Measurements from ENCODE around the gene APOBEC3B.
"Not testable (repeated sequence)": the region's sequence is repeated elsewhere in the genome, so short reads cannot be mapped to it uniquely, and the experiment has no call there.

Gene APOBEC3B

DNA sequence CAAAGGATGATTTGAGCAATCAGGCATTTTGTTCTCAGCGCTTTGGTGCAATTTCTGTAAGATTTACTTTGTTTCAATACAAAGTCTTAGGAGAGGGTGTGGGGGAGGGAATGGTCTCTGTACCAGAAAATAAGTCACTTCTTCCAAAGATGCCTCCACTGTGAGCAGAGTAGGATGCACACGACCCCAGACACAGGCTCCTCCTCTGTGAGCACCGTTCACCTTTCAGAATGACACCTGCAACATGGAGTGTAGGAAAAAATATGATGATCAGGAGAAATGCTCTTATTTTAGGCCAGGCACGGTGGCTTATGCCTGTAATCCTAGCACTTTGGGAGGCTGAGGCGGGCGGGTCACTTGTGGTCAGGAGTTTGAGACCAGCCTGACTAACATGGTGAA, 32.6 kb downstream of the APOBEC3B start:
- H3K27ac ChIP-seq (ENCODE audit: insufficient read depth, low read depth, low read length, poor library complexity, severe bottlenecking); H3K4me3 ChIP-seq (ENCODE audit: insufficient read depth, low read depth, low read length); H3K36me3 ChIP-seq (ENCODE audit: control insufficient read depth, insufficient read depth, low read length); H3K9me3 ChIP-seq (ENCODE audit: control insufficient read depth, low read length); H3K27me3 ChIP-seq (ENCODE audit: control insufficient read depth, insufficient read depth, low read length, poor library complexity, severe bottlenecking): not testable (repeated sequence)
- peaks cover 17% of the 10 kb centered on the region for H3K4me1 ChIP-seq (ENCODE audit: control insufficient read depth, insufficient read depth, low read length)
- WGBS, 2 experiments = 64 to 68% methylated on average over 6 of the region's 6 CpGs

DNA sequence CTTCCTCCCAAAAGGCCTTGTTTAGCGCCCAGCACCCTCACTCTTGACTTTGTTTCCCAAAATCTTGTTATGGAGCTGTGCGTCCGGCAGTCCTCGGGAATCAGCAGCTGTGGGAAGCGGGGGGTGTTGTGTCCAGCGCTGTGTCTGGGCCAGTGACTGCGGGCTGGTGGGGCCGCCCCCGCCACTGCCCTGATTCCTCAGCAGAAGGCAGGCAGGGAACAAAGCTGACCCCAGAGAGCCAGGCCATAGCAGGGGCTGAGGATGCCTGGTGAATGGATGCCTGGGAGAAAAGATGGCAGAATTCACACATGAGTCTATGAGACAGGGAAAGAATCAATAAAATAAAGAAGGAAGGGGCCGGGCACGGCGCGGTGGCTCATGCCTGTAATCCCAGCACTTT, 34.4 kb downstream of the APOBEC3B start:
- WGBS, 2 experiments = 94 to 96% methylated on average over 13 of the region's 13 CpGs
- Histone ChIP-seq H3K4me1 (ENCODE audit: control insufficient read depth, insufficient read depth, low read length) (peaks cover 17% of the 10 kb centered on the region), H3K36me3 (ENCODE audit: control insufficient read depth, insufficient read depth, low read length) (no peaks in the 10 kb centered on the region), H3K9me3 (ENCODE audit: control insufficient read depth, low read length) (no peaks in the 10 kb centered on the region), H3K27ac (ENCODE audit: insufficient read depth, low read depth, low read length, poor library complexity, severe bottlenecking) (no peak overlapping the region), H3K4me3 (ENCODE audit: insufficient read depth, low read depth, low read length) (no peak overlapping the region), H3K27me3 (ENCODE audit: control insufficient read depth, insufficient read depth, low read length, poor library complexity, severe bottlenecking) (no peaks in the 10 kb centered on the region)

DNA sequence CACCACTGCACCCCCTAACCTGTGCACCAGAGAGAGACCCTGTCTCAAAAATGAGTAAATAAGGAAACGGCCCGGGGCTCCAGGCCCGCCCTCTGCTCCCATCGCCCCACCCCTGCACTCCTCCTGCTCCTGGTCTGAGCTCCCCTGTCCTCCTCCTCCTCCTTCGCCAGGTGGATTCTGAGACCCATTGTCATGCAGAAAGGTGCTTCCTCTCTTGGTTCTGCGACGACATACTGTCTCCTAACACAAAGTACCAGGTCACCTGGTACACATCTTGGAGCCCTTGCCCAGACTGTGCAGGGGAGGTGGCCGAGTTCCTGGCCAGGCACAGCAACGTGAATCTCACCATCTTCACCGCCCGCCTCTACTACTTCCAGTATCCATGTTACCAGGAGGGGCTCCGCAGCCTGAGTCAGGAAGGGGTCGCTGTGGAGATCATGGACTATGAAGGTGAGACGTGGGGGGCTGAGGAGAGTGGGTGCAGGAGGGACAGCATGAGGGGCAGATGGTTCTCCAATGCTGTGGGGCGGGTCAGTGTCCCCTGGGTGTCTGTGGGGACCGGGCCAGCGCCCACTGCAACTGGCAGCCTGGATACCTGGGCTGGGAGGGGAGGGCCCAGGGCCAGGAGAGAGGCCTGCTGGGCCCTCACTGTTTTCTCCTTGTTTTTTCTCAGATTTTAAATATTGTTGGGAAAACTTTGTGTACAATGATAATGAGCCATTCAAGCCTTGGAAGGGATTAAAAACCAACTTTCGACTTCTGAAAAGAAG, 35.6 kb downstream of the APOBEC3B start:
- Histone ChIP-seq H3K9me3 (ENCODE audit: control insufficient read depth, low read length) (no peaks in the 10 kb centered on the region), H3K4me3 (ENCODE audit: insufficient read depth, low read depth, low read length) (no peak overlapping the region)
- WGBS, 2 experiments = 61 to 64% methylated on average over 18 of the region's 18 CpGs

DNA sequence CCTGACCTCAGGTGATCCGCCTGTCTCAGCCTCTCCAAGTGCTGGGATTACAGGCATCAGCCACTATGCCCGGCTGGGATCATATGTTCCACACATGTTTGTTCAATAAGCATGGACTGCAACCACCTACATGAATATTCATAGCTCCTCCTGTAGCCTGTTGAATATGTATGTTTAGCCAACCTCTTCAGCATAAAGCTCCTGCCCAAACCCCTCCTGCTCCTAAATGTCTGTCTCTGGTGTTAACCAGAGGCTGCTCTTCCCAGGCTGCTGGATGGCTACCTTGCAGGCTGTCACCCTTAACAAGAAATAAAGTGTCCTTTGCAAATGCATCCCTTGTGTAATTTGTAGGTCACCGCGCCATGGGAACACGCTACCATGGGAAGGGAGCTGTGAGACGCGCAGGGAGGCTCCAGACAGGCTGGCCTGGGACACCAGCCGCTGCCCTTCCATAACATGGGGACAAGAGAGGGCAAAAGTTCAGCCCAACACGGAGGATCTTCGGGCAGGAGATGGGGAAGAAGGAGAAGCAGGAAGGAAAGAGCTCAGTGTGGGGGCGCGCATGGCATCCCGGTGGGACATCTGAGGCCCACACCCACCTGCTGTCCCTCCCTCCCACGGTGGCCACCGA, 38.0 kb downstream of the APOBEC3B start:
- H3K4me1 ChIP-seq (ENCODE audit: control insufficient read depth, insufficient read depth, low read length); H3K27me3 ChIP-seq (ENCODE audit: control insufficient read depth, insufficient read depth, low read length, poor library complexity, severe bottlenecking); H3K4me3 ChIP-seq (ENCODE audit: insufficient read depth, low read depth, low read length); H3K9me3 ChIP-seq (ENCODE audit: control insufficient read depth, low read length); H3K36me3 ChIP-seq (ENCODE audit: control insufficient read depth, insufficient read depth, low read length); H3K27ac ChIP-seq (ENCODE audit: insufficient read depth, low read depth, low read length, poor library complexity, severe bottlenecking): not testable (repeated sequence)
- 40 to 43% methylated on average over 14 to 15 of the region's 15 CpGs for WGBS, 2 experiments

More for the DNA sequence above, 35.6 kb downstream of the APOBEC3B start:
- Histone ChIP-seq H3K4me1 (ENCODE audit: control insufficient read depth, insufficient read depth, low read length) (peaks cover 17% of the 10 kb centered on the region), H3K27me3 (ENCODE audit: control insufficient read depth, insufficient read depth, low read length, poor library complexity, severe bottlenecking) (no peaks in the 10 kb centered on the region), H3K27ac (ENCODE audit: insufficient read depth, low read depth, low read length, poor library complexity, severe bottlenecking) (no peak overlapping the region), H3K36me3 (ENCODE audit: control insufficient read depth, insufficient read depth, low read length) (no peaks in the 10 kb centered on the region)

DNA sequence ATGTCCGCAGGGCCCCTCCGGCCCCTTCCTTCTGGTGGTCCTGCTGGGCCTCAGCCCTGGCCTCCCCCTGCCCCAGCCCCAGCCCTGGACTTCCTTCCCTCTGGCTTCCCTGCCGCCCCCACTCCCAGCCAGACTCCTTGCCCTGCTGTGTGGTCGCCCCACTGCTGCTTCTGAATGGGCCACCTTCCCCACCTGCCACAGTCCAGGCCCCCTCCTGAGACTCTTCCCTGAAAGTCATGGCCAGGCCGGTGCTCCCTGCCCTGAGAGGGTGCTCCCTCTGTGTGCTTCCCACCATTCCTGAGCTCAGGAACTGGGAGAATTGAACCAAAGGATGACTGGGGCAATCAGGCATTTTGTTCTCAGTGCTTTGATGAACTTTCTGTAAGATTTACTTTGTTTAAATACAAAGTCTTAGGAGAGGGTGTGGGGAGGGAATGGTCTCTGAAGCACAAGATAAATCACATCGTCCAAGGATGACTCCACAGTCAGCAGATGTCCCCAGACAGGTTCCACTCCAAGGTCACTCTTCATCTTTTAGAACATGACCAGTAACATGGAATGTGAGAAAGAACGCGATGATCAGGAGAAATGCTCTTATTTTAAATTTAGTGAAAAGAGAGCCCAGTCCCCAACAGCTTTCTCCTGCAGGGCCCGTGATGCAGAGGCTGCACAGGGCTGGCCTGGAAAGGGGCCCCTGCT, 39.6 kb downstream of the APOBEC3B start:
- Histone ChIP-seq H3K27me3 (ENCODE audit: control insufficient read depth, insufficient read depth, low read length, poor library complexity, severe bottlenecking) (no peaks in the 10 kb centered on the region), H3K9me3 (ENCODE audit: control insufficient read depth, low read length) (no peaks in the 10 kb centered on the region), H3K4me1 (ENCODE audit: control insufficient read depth, insufficient read depth, low read length) (no peaks in the 10 kb centered on the region), H3K27ac (ENCODE audit: insufficient read depth, low read depth, low read length, poor library complexity, severe bottlenecking) (no peak overlapping the region), H3K4me3 (ENCODE audit: insufficient read depth, low read depth, low read length) (no peak overlapping the region), H3K36me3 (ENCODE audit: control insufficient read depth, insufficient read depth, low read length) (no peaks in the 10 kb centered on the region)
- WGBS, 2 experiments = 85 to 87% methylated on average over 9 of the region's 9 CpGs

DNA sequence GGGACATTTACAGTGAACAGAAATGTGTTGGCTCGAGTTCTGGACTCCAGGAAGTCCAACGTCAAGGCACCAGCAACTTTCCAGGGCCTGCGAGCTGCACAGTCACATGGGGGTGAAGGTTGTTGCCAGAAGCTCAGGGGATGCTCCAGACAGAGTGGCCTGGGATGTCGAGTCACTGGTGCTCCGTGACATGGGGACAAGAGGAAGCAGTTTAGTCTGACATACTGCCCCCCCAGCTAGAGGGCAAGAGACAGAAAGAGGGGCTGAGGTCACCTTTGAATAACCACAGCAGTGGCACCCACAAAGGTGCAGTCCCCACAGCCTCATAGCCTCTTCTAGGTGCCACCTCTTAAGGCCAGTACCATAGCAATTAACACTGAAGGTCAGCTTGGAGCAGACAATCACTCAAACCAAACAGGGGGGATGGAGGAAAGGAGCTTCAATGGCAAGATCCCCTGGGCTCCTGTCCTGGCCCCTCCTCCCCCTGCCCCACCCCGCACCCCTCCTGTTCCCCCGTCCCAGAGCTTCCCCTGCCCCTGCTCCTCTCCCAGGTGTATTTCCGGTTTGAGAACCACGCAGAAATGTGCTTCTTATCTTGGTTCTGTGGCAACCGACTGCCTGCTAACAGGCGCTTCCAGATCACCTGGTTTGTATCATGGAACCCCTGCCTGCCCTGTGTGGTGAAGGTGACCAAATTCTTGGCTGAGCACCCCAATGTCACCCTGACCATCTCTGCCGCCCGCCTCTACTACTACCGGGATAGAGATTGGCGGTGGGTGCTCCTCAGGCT, 42.6 kb downstream of the APOBEC3B start:
- no peaks in the 10 kb centered on the region for H3K9me3 ChIP-seq (ENCODE audit: control insufficient read depth, low read length)
- no peaks in the 10 kb centered on the region for H3K36me3 ChIP-seq (ENCODE audit: control insufficient read depth, insufficient read depth, low read length)
- no peaks in the 10 kb centered on the region for H3K4me1 ChIP-seq (ENCODE audit: control insufficient read depth, insufficient read depth, low read length)
- 93 to 94% methylated on average over 14 to 15 of the region's 15 CpGs for WGBS, 2 experiments
- H3K27ac ChIP-seq (ENCODE audit: insufficient read depth, low read depth, low read length, poor library complexity, severe bottlenecking) = no peak overlapping the region
- no peak overlapping the region for H3K4me3 ChIP-seq (ENCODE audit: insufficient read depth, low read depth, low read length)
- H3K27me3 ChIP-seq (ENCODE audit: control insufficient read depth, insufficient read depth, low read length, poor library complexity, severe bottlenecking) = no peaks in the 10 kb centered on the region

DNA sequence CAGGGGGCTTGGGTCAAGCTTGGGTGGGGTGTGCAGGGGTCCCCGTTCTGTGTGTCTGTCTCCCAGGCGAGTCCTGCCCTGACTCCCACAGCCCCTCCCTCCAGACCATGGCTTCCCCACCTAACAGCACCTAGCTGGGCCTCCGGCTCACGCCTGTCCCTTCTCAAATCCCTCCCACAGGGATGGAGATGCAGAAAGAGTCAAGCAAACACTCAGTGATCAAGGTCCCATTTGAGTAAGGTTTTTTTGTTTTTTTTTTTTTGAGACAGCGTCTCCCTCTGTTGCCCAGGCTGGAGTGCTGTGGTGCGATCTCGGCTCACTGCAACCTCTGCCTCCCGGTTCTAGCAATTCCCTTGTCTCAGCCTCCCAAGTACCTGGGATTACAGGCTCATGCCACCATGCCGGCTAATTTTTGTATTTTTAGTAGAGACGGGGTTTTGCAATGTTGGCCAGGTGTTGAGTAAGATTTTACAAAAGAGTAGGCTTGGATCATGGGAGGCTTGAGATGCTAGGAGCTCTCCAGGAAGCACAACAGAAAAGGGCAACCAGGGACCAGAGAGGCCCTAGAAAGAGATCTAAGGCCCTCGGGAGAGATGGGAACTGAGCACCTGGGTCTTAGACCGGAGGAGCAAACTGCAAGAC, 44.5 kb downstream of the APOBEC3B start:
- 90% methylated on average over 12 of the region's 12 CpGs for WGBS, 2 experiments
- Histone ChIP-seq H3K9me3 (ENCODE audit: control insufficient read depth, low read length) (no peaks in the 10 kb centered on the region), H3K4me3 (ENCODE audit: insufficient read depth, low read depth, low read length) (no peak overlapping the region), H3K4me1 (ENCODE audit: control insufficient read depth, insufficient read depth, low read length) (no peaks in the 10 kb centered on the region), H3K36me3 (ENCODE audit: control insufficient read depth, insufficient read depth, low read length) (no peaks in the 10 kb centered on the region), H3K27me3 (ENCODE audit: control insufficient read depth, insufficient read depth, low read length, poor library complexity, severe bottlenecking) (no peaks in the 10 kb centered on the region), H3K27ac (ENCODE audit: insufficient read depth, low read depth, low read length, poor library complexity, severe bottlenecking) (no peak overlapping the region)

DNA sequence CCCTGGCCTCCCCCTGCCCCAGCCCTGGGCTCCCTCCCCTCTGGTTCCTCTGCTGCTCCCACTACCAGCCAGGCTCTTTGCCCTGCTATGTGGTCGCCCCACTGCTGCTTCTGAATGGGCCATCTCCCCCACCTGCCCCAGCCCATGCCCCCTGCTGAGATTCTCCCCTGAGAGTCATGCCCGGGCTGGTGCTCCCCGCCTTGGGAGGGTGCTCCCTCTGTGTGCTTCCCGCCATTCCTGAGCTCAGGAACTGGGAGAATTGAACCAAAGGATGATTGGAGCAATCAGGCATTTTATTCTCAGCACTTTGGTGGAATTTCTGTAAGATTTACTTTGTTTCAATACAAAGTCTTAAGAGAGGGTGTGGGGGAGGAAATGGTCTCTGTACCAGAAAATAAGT, 45.6 kb downstream of the APOBEC3B start:
- Histone ChIP-seq H3K27ac (ENCODE audit: insufficient read depth, low read depth, low read length, poor library complexity, severe bottlenecking) (no peak overlapping the region), H3K27me3 (ENCODE audit: control insufficient read depth, insufficient read depth, low read length, poor library complexity, severe bottlenecking) (no peaks in the 10 kb centered on the region), H3K9me3 (ENCODE audit: control insufficient read depth, low read length) (no peaks in the 10 kb centered on the region), H3K4me1 (ENCODE audit: control insufficient read depth, insufficient read depth, low read length) (no peaks in the 10 kb centered on the region), H3K36me3 (ENCODE audit: control insufficient read depth, insufficient read depth, low read length) (no peaks in the 10 kb centered on the region), H3K4me3 (ENCODE audit: insufficient read depth, low read depth, low read length) (no peak overlapping the region)
- WGBS, 2 experiments = 85 to 87% methylated on average over 4 of the region's 4 CpGs

DNA sequence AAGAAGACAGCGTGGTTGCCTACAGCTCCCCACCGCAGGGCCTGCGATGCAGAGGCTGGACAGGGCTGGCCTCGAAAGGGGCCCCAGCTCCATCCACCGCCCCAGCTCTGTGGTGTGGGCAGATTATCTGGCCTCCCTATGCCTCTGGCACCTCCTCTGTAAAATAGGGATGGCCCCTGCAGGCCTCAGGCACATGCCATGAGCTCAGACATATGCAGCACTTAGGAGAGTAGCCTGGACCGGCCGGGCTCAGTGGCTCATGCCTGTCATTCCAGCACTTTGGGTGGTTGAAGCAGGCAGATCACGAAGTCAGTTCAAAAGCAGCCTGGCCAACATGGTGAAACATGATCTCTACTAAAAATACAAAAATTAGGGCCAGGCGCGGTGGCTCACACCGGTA, 46.1 kb downstream of the APOBEC3B start:
- Histone ChIP-seq H3K27ac (ENCODE audit: insufficient read depth, low read depth, low read length, poor library complexity, severe bottlenecking) (no peak overlapping the region), H3K4me3 (ENCODE audit: insufficient read depth, low read depth, low read length) (no peak overlapping the region), H3K9me3 (ENCODE audit: control insufficient read depth, low read length) (no peaks in the 10 kb centered on the region), H3K36me3 (ENCODE audit: control insufficient read depth, insufficient read depth, low read length) (no peaks in the 10 kb centered on the region), H3K27me3 (ENCODE audit: control insufficient read depth, insufficient read depth, low read length, poor library complexity, severe bottlenecking) (no peaks in the 10 kb centered on the region), H3K4me1 (ENCODE audit: control insufficient read depth, insufficient read depth, low read length) (no peaks in the 10 kb centered on the region)
- WGBS, 2 experiments = 88 to 89% methylated on average over 11 of the region's 11 CpGs
